ENCODE measurements around the gene BFSP2.

- TF ChIP-seq, protein P1, sequence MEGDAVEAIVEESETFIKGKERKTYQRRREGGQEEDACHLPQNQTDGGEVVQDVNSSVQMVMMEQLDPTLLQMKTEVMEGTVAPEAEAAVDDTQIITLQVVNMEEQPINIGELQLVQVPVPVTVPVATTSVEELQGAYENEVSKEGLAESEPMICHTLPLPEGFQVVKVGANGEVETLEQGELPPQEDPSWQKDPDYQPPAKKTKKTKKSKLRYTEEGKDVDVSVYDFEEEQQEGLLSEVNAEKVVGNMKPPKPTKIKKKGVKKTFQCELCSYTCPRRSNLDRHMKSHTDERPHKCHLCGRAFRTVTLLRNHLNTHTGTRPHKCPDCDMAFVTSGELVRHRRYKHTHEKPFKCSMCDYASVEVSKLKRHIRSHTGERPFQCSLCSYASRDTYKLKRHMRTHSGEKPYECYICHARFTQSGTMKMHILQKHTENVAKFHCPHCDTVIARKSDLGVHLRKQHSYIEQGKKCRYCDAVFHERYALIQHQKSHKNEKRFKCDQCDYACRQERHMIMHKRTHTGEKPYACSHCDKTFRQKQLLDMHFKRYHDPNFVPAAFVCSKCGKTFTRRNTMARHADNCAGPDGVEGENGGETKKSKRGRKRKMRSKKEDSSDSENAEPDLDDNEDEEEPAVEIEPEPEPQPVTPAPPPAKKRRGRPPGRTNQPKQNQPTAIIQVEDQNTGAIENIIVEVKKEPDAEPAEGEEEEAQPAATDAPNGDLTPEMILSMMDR (IDR thresholded peaks at IDR 0.05) = no peak
- no peak for TF ChIP-seq POLR2AphosphoS5 (IDR thresholded peaks at IDR 0.05; ENCODE audit: low read depth, low read length)
Measured at GRCh38 chr3:133425898-133426297, 26.0 kb downstream of the BFSP2 start.

Data from Panc1 (cell line).